HepG2 (cell line): ENCODE results near the gene OR6N1. TPM values are rescaled to one million over a fixed set of nuclear protein-coding genes. Genes with fewer than 3 reads are reported as not detected.

Experiments
- ATAC-seq: fragments of 200-7000 bp; cut with Tn5 transposase; 3 replicates; pipeline ENCODE4 v1.9.1; 2020; ENCODE audit warnings: mild to moderate bottlenecking, moderate library complexity
- BruUV-seq: library from RNA; stranded (reverse); fragments of 400-500 nt; replicated peaks from 2 replicates; lab custom pipeline; 2021; lab: Mats Ljungman, UMichigan
- CTCF ChIA-PET: fragments of 300-600 bp; formaldehyde crosslinking; extraction: SDS; loops from one replicate; lab custom pipeline; 2021; ENCODE audit warnings: low total read pairs, inconsistent platforms, low intra/inter-chr PET ratio; lab: Yijun Ruan, JAX
- POLR2A ChIA-PET: fragments of 350-600 bp; sonication (Branson Sonifier 250); formaldehyde crosslinking; loops from one replicate; lab custom pipeline; 2020; ENCODE audit warnings: antibody characterized with exemption, inconsistent platforms; lab: Yijun Ruan, JAX
- DNase-seq: peaks from one replicate; pipeline ENCODE4 v3.0.0-alpha.2; 2015; ENCODE audit warnings: low spot score
- FAIRE-seq: peaks from 3 replicates; lab custom pipeline; 2011; peaks lifted over from hg19 to GRCh38; lab: Jason Lieb, UNC
- H2AFZ ChIP-seq: one replicate; pipeline ENCODE4 v1.6.1; 2011; ENCODE audit warnings: low read length, inconsistent platforms
- H3K27ac ChIP-seq: fragments of 300-600 bp; 3 replicates; pipeline ENCODE4 v1.8.0; 2011; ENCODE audit warnings: mixed run types, mild to moderate bottlenecking, mixed read lengths, low read length, inconsistent platforms; ENCODE audit not compliant: insufficient read depth; ENCODE audit errors: extremely low read length
- H3K27me3 ChIP-seq, 2 experiments: fragments of 200-600 bp in 1 of 2; 2 replicates in 1 of 2; 3 replicates in 1 of 2; pipeline versions ENCODE4 v1.6.0 to v1.8.0; 2011; ENCODE audit warnings: low read length in 2 of 2, mild to moderate bottlenecking in 2 of 2, moderate library complexity in 2 of 2, inconsistent platforms in 1 of 2; ENCODE audit not compliant: insufficient read depth in 2 of 2, control insufficient read depth in 1 of 2
- H3K36me3 ChIP-seq, 2 experiments: fragments of 200-600 bp in 1 of 2; replicated peaks in 1 of 2; 2 replicates in 1 of 2; 3 replicates in 1 of 2; pipeline versions ENCODE4 v1.5.1 to v1.8.0; 2011; ENCODE audit warnings: low read length in 2 of 2, inconsistent platforms in 1 of 2; ENCODE audit not compliant: insufficient read depth in 2 of 2, control insufficient read depth in 1 of 2
- H3K4me1 ChIP-seq: 2 replicates; pipeline ENCODE4 v1.5.1; 2012; ENCODE audit warnings: low read length, inconsistent platforms; ENCODE audit not compliant: insufficient read depth
- H3K4me2 ChIP-seq: 2 replicates; pipeline ENCODE4 v1.6.0; 2011; ENCODE audit warnings: low read depth, low read length, inconsistent platforms
- H3K4me3 ChIP-seq, 3 experiments: fragments of 200-600 bp in 1 of 3; sonication (generic), shearing (Covaris generic) in 1 of 3; replicated peaks in 1 of 3; 2 replicates each; pipeline ENCODE4 v1.5.1; 2011 to 2016; ENCODE audit warnings: low read length in 3 of 3, inconsistent platforms in 2 of 3, low read depth in 2 of 3, mild to moderate bottlenecking in 2 of 3, control low read depth in 1 of 3, mixed read lengths in 1 of 3; ENCODE audit not compliant: insufficient read depth in 1 of 3
- H3K79me2 ChIP-seq: one replicate; pipeline ENCODE4 v1.6.1; 2011; ENCODE audit warnings: low read length, inconsistent platforms; ENCODE audit not compliant: insufficient read depth
- H3K9ac ChIP-seq: 2 replicates; pipeline ENCODE4 v1.6.0; 2011; ENCODE audit warnings: mild to moderate bottlenecking, low read depth, low read length, inconsistent platforms; ENCODE audit not compliant: insufficient read depth
- H3K9me3 ChIP-seq: 2 replicates; pipeline ENCODE4 v1.5.1; 2012; ENCODE audit warnings: mild to moderate bottlenecking, low read length
- H4K20me1 ChIP-seq: 2 replicates; pipeline ENCODE4 v1.6.0; 2011; ENCODE audit warnings: inconsistent platforms, mild to moderate bottlenecking, low read length, moderate library complexity; ENCODE audit not compliant: insufficient read depth
- EZH2 ChIP-seq: conservative IDR thresholded peaks from 2 replicates; pipeline ENCODE4 v1.6.1; 2012; ENCODE audit warnings: mild to moderate bottlenecking, low read depth, low read length, moderate library complexity
- KAT7 ChIP-seq: IDR thresholded peaks from 2 replicates; pipeline ENCODE4 v1.6.1; 2018; ENCODE audit warnings: borderline replicate concordance, missing compliant biosample characterization
- KLF15 ChIP-seq: sonication (generic); formaldehyde crosslinking; IDR thresholded peaks from 2 replicates; pipeline ENCODE4 v1.8.1; 2023; ENCODE audit warnings: borderline replicate concordance, mild to moderate bottlenecking, inconsistent platforms, missing genetic modification reagents, mixed read lengths
- MAFK ChIP-seq, 2 experiments: IDR thresholded peaks in 1 of 2; conservative IDR thresholded peaks in 1 of 2; 2 replicates each; pipeline ENCODE4 v1.6.1; 2011; ENCODE audit warnings: improper control_type of control experiment in 2 of 2, low read length in 2 of 2
- MXI1 ChIP-seq: IDR thresholded peaks from 3 replicates; pipeline ENCODE4 v1.6.1; 2012; ENCODE audit warnings: low read depth, low read length, inconsistent platforms, borderline replicate concordance
- POLR2G ChIP-seq: fragments of 200-400 bp; formaldehyde crosslinking; IDR thresholded peaks from 2 replicates; pipeline ENCODE4 v1.6.1; 2018; ENCODE audit warnings: mild to moderate bottlenecking, low read depth, low read length, moderate library complexity
- RBFOX2 ChIP-seq: fragments of 200-400 bp; formaldehyde crosslinking; IDR thresholded peaks from 2 replicates; pipeline ENCODE4 v1.6.1; 2017; ENCODE audit warnings: low read depth, mild to moderate bottlenecking, low read length
- TAF1 ChIP-seq: sonication (generic); formaldehyde crosslinking; IDR thresholded peaks from 2 replicates; pipeline ENCODE4 v1.4.0; 2020; ENCODE audit warnings: missing genetic modification reagents
- ZBTB4 ChIP-seq: sonication (generic); formaldehyde crosslinking; IDR thresholded peaks from 2 replicates; pipeline ENCODE4 v1.4.0; 2020; ENCODE audit warnings: missing genetic modification reagents, mild to moderate bottlenecking, borderline replicate concordance
- ZNF468 ChIP-seq: sonication (generic); formaldehyde crosslinking; IDR thresholded peaks from 2 replicates; pipeline ENCODE4 v1.8.0; 2022; ENCODE audit warnings: mild to moderate bottlenecking, moderate library complexity, missing genetic modification reagents
- ZNF589 ChIP-seq: sonication (generic); formaldehyde crosslinking; conservative IDR thresholded peaks from 2 replicates; pipeline ENCODE4 v1.8.0; 2022; ENCODE audit warnings: mild to moderate bottlenecking, moderate library complexity, missing genetic modification reagents
- ZNF772 ChIP-seq: sonication (generic); formaldehyde crosslinking; IDR thresholded peaks from 2 replicates; pipeline ENCODE4 v1.5.0; 2020; ENCODE audit warnings: mild to moderate bottlenecking, missing genetic modification reagents
- whole genome bisulfite sequencing: methylation state at CpG from one replicate; pipeline ENCODE4 v1.1.6; 2017; ENCODE audit warnings: low lambda C conversion rate; 5-methylcytosine and 5-hydroxymethylcytosine counted together
- in situ Hi-C: cut with HindIII; loops from 2 replicates; pipeline ENCODE4 v1.10.0; 2017; ENCODE audit warnings: low pct_unique_long_range_greater_than_20kb; ENCODE audit not compliant: extremely low pct_ligation_motif_present
- intact Hi-C: fragments of 100-400 bp; cut with micrococcal nuclease; formaldehyde crosslinking; loops from one replicate; pipeline ENCODE4 v1.10.0; 2022; ENCODE audit not compliant: unreplicated experiment
- polyA plus RNA-seq, 8 experiments: library from polyadenylated mRNA; depleted of rRNA in 3 of 8; stranded (reverse) in 7 of 8; unstranded in 1 of 8; fragments of >200 nt; fragmentation: Illumina TruSeq in 4 of 8; extraction: Trizol in 4 of 8; gene quantifications; 2 replicates each; pipeline versions ENCODE4 v1.2.1 to v1.2.3, GENCODE V29; 2011 to 2016; ENCODE audit warnings: low read depth in 4 of 8, missing spikeins in 1 of 8, mixed read lengths in 1 of 8; ENCODE audit not compliant: insufficient read depth in 1 of 8
- total RNA-seq, 5 experiments: library from RNA; depleted of rRNA; stranded (reverse); fragments of >200 nt; fragmentation: Illumina TruSeq; extraction: Trizol; gene quantifications; 2 replicates each; pipeline ENCODE4 v1.2.3, GENCODE V29; 2016; ENCODE audit warnings: low read depth in 1 of 5
- TF ChIP-seq, protein P1 (sequence below): sonication (generic); formaldehyde crosslinking; IDR thresholded peaks from 2 replicates; pipeline ENCODE4 v1.4.0; 2020; ENCODE audit warnings: missing genetic modification reagents, mild to moderate bottlenecking, borderline replicate concordance

OR6N1 gene
- total and polyA plus RNA-seq, 2 of the 13 experiments (the other 11 are each of a cell fraction or from before 2014, with no cell fraction given), result not detected

DNA sequence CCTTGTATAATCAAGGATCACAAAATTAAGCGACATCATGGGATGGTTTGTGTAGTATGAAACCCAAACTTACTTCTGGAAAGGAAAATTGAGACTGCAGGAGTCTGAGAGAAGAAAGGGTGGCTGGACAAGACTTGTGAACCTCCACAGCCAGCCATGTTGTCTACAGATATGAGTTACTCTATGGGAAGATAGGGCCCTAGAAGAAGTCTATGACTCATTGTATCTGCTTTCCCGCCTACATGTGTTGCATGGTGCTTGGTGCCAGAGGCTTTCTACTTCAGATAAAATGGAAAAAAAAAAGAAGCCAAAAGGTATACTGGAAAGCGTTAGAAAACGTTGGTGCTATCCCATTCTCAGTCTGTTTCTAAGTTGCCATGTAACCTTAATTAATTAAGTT lies 27.7 kb upstream of the OR6N1 start:
- H3K9ac ChIP-seq, result no peak overlapping the region
- no peak for TF ChIP-seq POLR2G
- TF ChIP-seq KLF15, result no peak
- no peak for TF ChIP-seq RBFOX2
- no peak for TF ChIP-seq ZNF772 (CRISPR knock-in tag)
- no peak for TF ChIP-seq MXI1
- TF ChIP-seq TAF1 (CRISPR knock-in tag), result no peak
- TF ChIP-seq EZH2, result no peak
- TF ChIP-seq MAFK (conservative IDR thresholded peaks at IDR 0.05 in 1 of 2, IDR thresholded peaks at IDR 0.05 in 1 of 2; ENCODE audit: low read length in 2 of 2), result no peak
- no peak for TF ChIP-seq ZNF468 (CRISPR knock-in tag)
- TF ChIP-seq, protein P1, sequence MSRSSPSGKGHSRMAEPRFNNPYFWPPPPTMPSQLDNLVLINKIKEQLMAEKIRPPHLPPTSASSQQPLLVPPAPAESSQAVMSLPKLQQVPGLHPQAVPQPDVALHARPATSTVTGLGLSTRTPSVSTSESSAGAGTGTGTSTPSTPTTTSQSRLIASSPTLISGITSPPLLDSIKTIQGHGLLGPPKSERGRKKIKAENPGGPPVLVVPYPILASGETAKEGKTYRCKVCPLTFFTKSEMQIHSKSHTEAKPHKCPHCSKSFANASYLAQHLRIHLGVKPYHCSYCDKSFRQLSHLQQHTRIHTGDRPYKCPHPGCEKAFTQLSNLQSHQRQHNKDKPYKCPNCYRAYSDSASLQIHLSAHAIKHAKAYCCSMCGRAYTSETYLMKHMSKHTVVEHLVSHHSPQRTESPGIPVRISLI (CRISPR knock-in tag), result no peak
- TF ChIP-seq ZBTB4, result no peak
- no peak for TF ChIP-seq ZNF589 (CRISPR knock-in tag)
- TF ChIP-seq KAT7 (CRISPR knock-in tag), result no peak
- H3K27me3 ChIP-seq, result no peaks in the 10 kb centered on the region
- H3K27ac ChIP-seq, result no peak overlapping the region
- in situ Hi-C loops (no loop called here), intact Hi-C loops (no loop called here)
- POLR2A ChIA-PET, result no interaction called here
- ATAC-seq (no peak), DNase-seq (no peak), FAIRE-seq (no peak)
- CTCF ChIA-PET, result no interaction called here
- no peak overlapping the region for H3K4me2 ChIP-seq
- BruUV-seq, result no TSS peak
- no peaks in the 10 kb centered on the region for H3K79me2 ChIP-seq
- no peak overlapping the region for H3K4me3 ChIP-seq
- H2AFZ ChIP-seq, result no peak overlapping the region
- H3K9me3 ChIP-seq, result peaks cover 5% of the 10 kb centered on the region
- H3K36me3 ChIP-seq, result no peaks in the 10 kb centered on the region
- H3K4me1 ChIP-seq, result no peaks in the 10 kb centered on the region
- H4K20me1 ChIP-seq, result no peaks in the 10 kb centered on the region
- 3% methylated on average over 4 of the region's 4 CpGs for WGBS
